Right atrium auricular region (tissue), 2 donors: Measurements from ENCODE around the gene IGLON5. TPM values are rescaled to one million over a fixed set of nuclear protein-coding genes. Genes with fewer than 3 reads are reported as not detected.

Source experiments
- DNase-seq: peaks from one replicate; pipeline ENCODE4 v3.0.0-alpha.2; 2019; ENCODE audit warnings: low spot score
- H3K27ac ChIP-seq, 2 donors: fragments of 200-600 bp; sonication (generic); 1 replicate in 1 of 2; 2 replicates in 1 of 2; pipeline ENCODE4 v1.5.1; 2016 to 2019
- H3K27me3 ChIP-seq, 2 donors: fragments of 200-600 bp; sonication (generic); one replicate each; pipeline versions ENCODE4 v1.5.1 to v1.6.0; 2017 to 2019
- H3K36me3 ChIP-seq: fragments of 200-600 bp; sonication (generic); one replicate; pipeline ENCODE4 v1.5.1; 2016
- H3K4me1 ChIP-seq, 2 donors: fragments of 200-600 bp; sonication (generic); one replicate each; pipeline versions ENCODE4 v1.5.1 to v1.6.0; 2017 to 2019
- H3K4me3 ChIP-seq, 2 donors: fragments of 200-600 bp; sonication (generic); 1 replicate in 1 of 2; 2 replicates in 1 of 2; pipeline ENCODE4 v1.5.1; 2017 to 2019; ENCODE audit warnings: mild to moderate bottlenecking in 1 of 2, moderate library complexity in 1 of 2
- H3K9me3 ChIP-seq, 2 donors: fragments of 200-600 bp; sonication (generic); one replicate each; pipeline ENCODE4 v1.5.1; 2019
- total RNA-seq, 2 donors: library from RNA; depleted of rRNA; stranded (reverse); fragments of >200 nt; gene quantifications; one replicate each; pipeline ENCODE4 v1.1.0, GENCODE V29; 2016
- TF ChIP-seq, protein P1 (sequence below), 2 donors: fragments of 200-600 bp; sonication (generic); IDR thresholded peaks; one replicate each; pipeline ENCODE4 v1.5.1; 2019; ENCODE audit warnings: antibody characterized with exemption in 2 of 2

IGLON5 gene
- total RNA-seq, 2 donors from 2014 or later = 0.31 TPM; not detected in 1

- Histone ChIP-seq H3K9me3 (no peaks in the 10 kb centered on the region), H3K27ac (no peak overlapping the region), H3K36me3 (peaks cover 15% of the 10 kb centered on the region), H3K27me3 (no peaks in the 10 kb centered on the region), H3K4me1 (no peaks in the 10 kb centered on the region), H3K4me3 (no peak overlapping the region)
- TF ChIP-seq, protein P1, sequence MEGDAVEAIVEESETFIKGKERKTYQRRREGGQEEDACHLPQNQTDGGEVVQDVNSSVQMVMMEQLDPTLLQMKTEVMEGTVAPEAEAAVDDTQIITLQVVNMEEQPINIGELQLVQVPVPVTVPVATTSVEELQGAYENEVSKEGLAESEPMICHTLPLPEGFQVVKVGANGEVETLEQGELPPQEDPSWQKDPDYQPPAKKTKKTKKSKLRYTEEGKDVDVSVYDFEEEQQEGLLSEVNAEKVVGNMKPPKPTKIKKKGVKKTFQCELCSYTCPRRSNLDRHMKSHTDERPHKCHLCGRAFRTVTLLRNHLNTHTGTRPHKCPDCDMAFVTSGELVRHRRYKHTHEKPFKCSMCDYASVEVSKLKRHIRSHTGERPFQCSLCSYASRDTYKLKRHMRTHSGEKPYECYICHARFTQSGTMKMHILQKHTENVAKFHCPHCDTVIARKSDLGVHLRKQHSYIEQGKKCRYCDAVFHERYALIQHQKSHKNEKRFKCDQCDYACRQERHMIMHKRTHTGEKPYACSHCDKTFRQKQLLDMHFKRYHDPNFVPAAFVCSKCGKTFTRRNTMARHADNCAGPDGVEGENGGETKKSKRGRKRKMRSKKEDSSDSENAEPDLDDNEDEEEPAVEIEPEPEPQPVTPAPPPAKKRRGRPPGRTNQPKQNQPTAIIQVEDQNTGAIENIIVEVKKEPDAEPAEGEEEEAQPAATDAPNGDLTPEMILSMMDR (IDR thresholded peaks at IDR 0.05) = no peak
- no peak for DNase-seq
Measured at GRCh38 chr19:51356159-51356801, 44.8 kb downstream of the IGLON5 start.

- Histone ChIP-seq H3K4me3 (no peak overlapping the region), H3K27ac (no peak overlapping the region), H3K9me3 (no peaks in the 10 kb centered on the region), H3K27me3 (no peaks in the 10 kb centered on the region), H3K4me1 (peaks cover 0 to 12% of the 10 kb centered on the region in 2 donors), H3K36me3 (peaks cover 1% of the 10 kb centered on the region)
- TF ChIP-seq, protein P1 (IDR thresholded peaks at IDR 0.05) = no peak
- DNase-seq = no peak
Measured at GRCh38 chr19:51357952-51358351, 46.5 kb downstream of the IGLON5 start.

GRCh38 chr19:51359294-51359693 lies 47.9 kb downstream of the IGLON5 start:
- Histone ChIP-seq H3K4me1 (peaks cover 0 to 24% of the 10 kb centered on the region in 2 donors), H3K27ac (no peak overlapping the region)

DNA sequence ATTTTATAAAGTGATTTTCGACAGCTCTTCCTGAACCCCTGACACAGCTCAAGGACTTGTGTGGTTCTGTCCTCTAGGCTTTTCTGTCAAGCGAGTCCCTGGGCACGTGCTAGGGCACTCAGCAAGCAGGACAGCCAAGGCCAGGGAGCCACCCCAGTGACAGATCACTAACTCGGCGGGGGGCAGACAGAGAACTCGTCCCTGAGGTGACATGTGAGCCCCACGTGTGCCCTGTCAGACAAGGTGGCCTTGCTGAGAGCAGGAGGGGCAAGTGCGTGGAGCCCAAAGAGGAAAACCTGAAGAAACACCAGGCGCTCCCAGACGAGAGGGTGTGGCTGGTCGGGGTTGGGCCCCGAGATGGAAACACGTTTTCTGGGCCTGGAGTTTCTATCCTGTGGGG lies 49.8 kb downstream of the IGLON5 start:
- H3K9me3 ChIP-seq = no peaks in the 10 kb centered on the region
- H3K36me3 ChIP-seq = no peaks in the 10 kb centered on the region
- no peak for DNase-seq
- no peak overlapping the region for H3K4me3 ChIP-seq
- no peaks in the 10 kb centered on the region for H3K27me3 ChIP-seq
- H3K27ac ChIP-seq = peak overlapping the region; percentile 14 to 45
- TF ChIP-seq, protein P1 (IDR thresholded peaks at IDR 0.05) = no peak
- peaks cover 0 to 39% of the 10 kb centered on the region in 2 donors for H3K4me1 ChIP-seq

More at GRCh38 chr19:51359294-51359693, 47.9 kb downstream of the IGLON5 start:
- Histone ChIP-seq H3K36me3 (no peaks in the 10 kb centered on the region), H3K9me3 (no peaks in the 10 kb centered on the region), H3K27me3 (no peaks in the 10 kb centered on the region), H3K4me3 (no peak overlapping the region)
- no peak for DNase-seq
- TF ChIP-seq, protein P1 (IDR thresholded peaks at IDR 0.05) = no peak

DNA sequence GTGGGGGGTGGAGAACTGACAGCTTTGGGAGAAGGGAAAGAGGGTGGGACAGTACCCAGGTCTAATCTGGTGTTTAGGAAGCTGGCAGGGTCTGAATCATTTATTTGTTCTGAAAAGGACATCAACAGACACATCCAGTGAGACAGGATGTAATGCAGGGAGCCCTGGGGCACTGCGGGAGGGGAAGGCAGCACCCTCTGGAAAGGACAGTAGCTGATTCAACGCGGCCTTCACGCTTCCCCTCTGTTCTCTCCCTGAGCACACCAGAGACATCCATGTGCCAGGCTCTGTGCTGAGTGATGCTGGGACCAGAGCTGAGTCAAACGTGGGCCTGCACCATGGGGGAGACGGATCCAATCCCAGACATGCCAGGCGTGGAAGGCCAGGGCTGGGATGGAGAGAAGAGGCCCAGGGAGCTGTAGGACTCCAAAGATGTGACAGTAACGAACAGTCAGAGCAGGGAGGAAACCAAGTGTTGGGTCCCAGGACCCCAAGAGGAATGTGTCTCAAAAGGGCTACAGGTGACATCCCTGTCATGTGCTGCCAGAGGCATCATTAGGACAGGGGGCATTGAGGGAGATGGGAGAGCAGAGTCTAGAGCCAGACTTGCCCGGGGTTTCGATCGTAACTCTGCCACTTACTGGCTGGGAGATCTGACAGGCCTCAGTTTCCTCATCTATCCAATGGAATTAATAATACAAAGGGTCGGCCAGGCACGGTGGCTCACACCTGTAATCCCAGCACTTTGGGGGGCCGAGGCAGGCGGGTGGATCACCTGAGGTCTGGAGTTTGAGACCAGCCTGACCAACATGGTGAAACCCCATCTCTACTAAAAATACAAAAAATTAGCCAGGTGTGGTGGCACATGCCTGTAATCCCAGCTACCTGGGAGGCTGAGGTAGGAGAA lies 53.0 kb downstream of the IGLON5 start:
- H3K36me3 ChIP-seq = no peaks in the 10 kb centered on the region
- no peaks in the 10 kb centered on the region for H3K27me3 ChIP-seq
- peaks cover 0 to 48% of the 10 kb centered on the region in 2 donors for H3K4me1 ChIP-seq
- DNase-seq = no peak
- peak overlapping the region in 1 of 2 donors; percentile 78 for H3K4me3 ChIP-seq
- H3K27ac ChIP-seq = peak overlapping the region; percentile 95 to 99
- TF ChIP-seq, protein P1 (IDR thresholded peaks at IDR 0.05) = no peak
- H3K9me3 ChIP-seq = no peaks in the 10 kb centered on the region
